Measurements from ENCODE around the gene CDC7. TPM values are rescaled to one million over a fixed set of nuclear protein-coding genes. Genes with fewer than 3 reads are reported as not detected.
A peak's percentile ranks its signal among the peaks of the same experiment; 100 is the strongest.

The CDC7 gene
- polyA plus RNA-seq, 1 donor (not counting 4 experiments of a cell fraction or from before 2014, with no cell fraction given): 8.1 TPM

GRCh38 chr1:91555074-91555730, 54.6 kb downstream of the CDC7 start:
- H3K9me1 ChIP-seq (ENCODE audit: control insufficient read depth, extremely low read depth, insufficient read depth, low read length): no peaks in the 10 kb centered on the region
- H3K4me3 ChIP-seq (ENCODE audit: control insufficient read depth in 2 of 3, extremely low read depth in 1 of 3, insufficient read depth in 2 of 3, low read depth in 1 of 3, low read length in 3 of 3): no peak overlapping the region
- no peaks in the 10 kb centered on the region for H3K27me3 ChIP-seq (ENCODE audit: control insufficient read depth, extremely low read depth, insufficient read depth, low read length)
- H3K9ac ChIP-seq (ENCODE audit: control insufficient read depth, extremely low read depth, insufficient read depth, low read length): no peak overlapping the region
- no peak overlapping the region for H3K4me2 ChIP-seq (ENCODE audit: control insufficient read depth, extremely low read depth, insufficient read depth, low read depth, low read length)
- no peak overlapping the region for H3K27ac ChIP-seq (ENCODE audit: control insufficient read depth, insufficient read depth, low read length)
- no peak for DNase-seq (ENCODE audit: low read depth, low spot score)
- H3K4me1 ChIP-seq (ENCODE audit: control insufficient read depth, extremely low read depth, insufficient read depth, low read length): peaks cover 18% of the 10 kb centered on the region
- no peak for FAIRE-seq
- dilution Hi-C loops (cut with MboI; ENCODE audit: extremely low pct_ligation_motif_present, low sequenced_read_pairs): no loop called here
- H3K36me3 ChIP-seq (ENCODE audit: control insufficient read depth in 2 of 2, extremely low read depth in 1 of 2, insufficient read depth in 2 of 2, low read length in 2 of 2): no peaks in the 10 kb centered on the region
- no peaks in the 10 kb centered on the region for H3K79me2 ChIP-seq (ENCODE audit: control insufficient read depth, insufficient read depth, low read length)
- no peak for TF ChIP-seq CTCF (optimal IDR thresholded peaks at IDR 0.05 in 1 of 3, IDR thresholded peaks at IDR 0.05 in 1 of 3, conservative IDR thresholded peaks at IDR 0.05 in 1 of 3; ENCODE audit: extremely low read depth in 1 of 3, insufficient read depth in 2 of 3, low read length in 3 of 3)
- no peak for TF ChIP-seq EZH2 (IDR thresholded peaks at IDR 0.05; ENCODE audit: low read length)
- H4K20me1 ChIP-seq (ENCODE audit: control insufficient read depth, extremely low read depth, insufficient read depth, low read length): no peaks in the 10 kb centered on the region
- H3K9me3 ChIP-seq (ENCODE audit: control insufficient read depth, low read depth, low read length): no peaks in the 10 kb centered on the region
- H2AFZ ChIP-seq (ENCODE audit: control insufficient read depth, low read length): no peak overlapping the region

- no peak for DNase-seq (ENCODE audit: low read depth, low spot score)
- dilution Hi-C loops (cut with MboI; ENCODE audit: extremely low pct_ligation_motif_present, low sequenced_read_pairs): no loop called here
- Histone ChIP-seq H3K4me3 (ENCODE audit: control insufficient read depth in 2 of 3, extremely low read depth in 1 of 3, insufficient read depth in 2 of 3, low read depth in 1 of 3, low read length in 3 of 3) (no peak overlapping the region), H4K20me1 (ENCODE audit: control insufficient read depth, extremely low read depth, insufficient read depth, low read length) (no peaks in the 10 kb centered on the region), H3K9me3 (ENCODE audit: control insufficient read depth, low read depth, low read length) (no peaks in the 10 kb centered on the region), H3K27ac (ENCODE audit: control insufficient read depth, insufficient read depth, low read length) (no peak overlapping the region), H3K9ac (ENCODE audit: control insufficient read depth, extremely low read depth, insufficient read depth, low read length) (no peak overlapping the region), H2AFZ (ENCODE audit: control insufficient read depth, low read length) (no peak overlapping the region), H3K36me3 (ENCODE audit: control insufficient read depth in 2 of 2, extremely low read depth in 1 of 2, insufficient read depth in 2 of 2, low read length in 2 of 2) (no peaks in the 10 kb centered on the region), H3K9me1 (ENCODE audit: control insufficient read depth, extremely low read depth, insufficient read depth, low read length) (no peaks in the 10 kb centered on the region), H3K4me1 (ENCODE audit: control insufficient read depth, extremely low read depth, insufficient read depth, low read length) (peaks cover 18% of the 10 kb centered on the region), H3K79me2 (ENCODE audit: control insufficient read depth, insufficient read depth, low read length) (no peaks in the 10 kb centered on the region), H3K27me3 (ENCODE audit: control insufficient read depth, extremely low read depth, insufficient read depth, low read length) (no peaks in the 10 kb centered on the region), H3K4me2 (ENCODE audit: control insufficient read depth, extremely low read depth, insufficient read depth, low read depth, low read length) (no peak overlapping the region)
- peak; percentile 43 for FAIRE-seq
- no peak for TF ChIP-seq EZH2 (IDR thresholded peaks at IDR 0.05; ENCODE audit: low read length)
- TF ChIP-seq CTCF (optimal IDR thresholded peaks at IDR 0.05 in 1 of 3, IDR thresholded peaks at IDR 0.05 in 1 of 3, conservative IDR thresholded peaks at IDR 0.05 in 1 of 3; ENCODE audit: extremely low read depth in 1 of 3, insufficient read depth in 2 of 3, low read length in 3 of 3): no peak
These were observed 55.3 kb downstream of the CDC7 start for GRCh38 chr1:91555821-91556531.
